ENCODE results near the gene GTF2E1.

Gene GTF2E1

DNA sequence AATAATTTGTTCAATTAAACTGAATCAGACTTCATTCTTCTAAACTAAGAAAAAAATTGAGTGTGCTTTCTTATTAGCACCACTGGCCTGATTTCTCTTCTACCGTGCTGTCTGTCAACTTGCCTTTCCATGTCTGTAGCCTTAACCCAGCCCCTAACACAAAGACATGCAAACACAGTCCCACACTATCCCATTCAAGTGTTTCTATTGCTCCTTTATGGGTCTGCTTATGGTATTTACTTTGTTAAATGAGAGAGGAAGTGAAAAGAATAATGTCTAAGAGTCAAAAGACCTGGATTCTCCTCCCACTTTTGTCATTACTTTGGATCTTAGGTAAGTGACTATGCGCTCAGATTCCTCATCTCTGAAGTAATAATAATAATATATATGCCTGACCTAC, 55.3 kb downstream of the GTF2E1 start:
- in situ Hi-C loops (cut with HindIII; ENCODE audit: low pct_ligation_motif_present, low sequenced_read_pairs) = no loop called here
- TF ChIP-seq, protein P1, sequence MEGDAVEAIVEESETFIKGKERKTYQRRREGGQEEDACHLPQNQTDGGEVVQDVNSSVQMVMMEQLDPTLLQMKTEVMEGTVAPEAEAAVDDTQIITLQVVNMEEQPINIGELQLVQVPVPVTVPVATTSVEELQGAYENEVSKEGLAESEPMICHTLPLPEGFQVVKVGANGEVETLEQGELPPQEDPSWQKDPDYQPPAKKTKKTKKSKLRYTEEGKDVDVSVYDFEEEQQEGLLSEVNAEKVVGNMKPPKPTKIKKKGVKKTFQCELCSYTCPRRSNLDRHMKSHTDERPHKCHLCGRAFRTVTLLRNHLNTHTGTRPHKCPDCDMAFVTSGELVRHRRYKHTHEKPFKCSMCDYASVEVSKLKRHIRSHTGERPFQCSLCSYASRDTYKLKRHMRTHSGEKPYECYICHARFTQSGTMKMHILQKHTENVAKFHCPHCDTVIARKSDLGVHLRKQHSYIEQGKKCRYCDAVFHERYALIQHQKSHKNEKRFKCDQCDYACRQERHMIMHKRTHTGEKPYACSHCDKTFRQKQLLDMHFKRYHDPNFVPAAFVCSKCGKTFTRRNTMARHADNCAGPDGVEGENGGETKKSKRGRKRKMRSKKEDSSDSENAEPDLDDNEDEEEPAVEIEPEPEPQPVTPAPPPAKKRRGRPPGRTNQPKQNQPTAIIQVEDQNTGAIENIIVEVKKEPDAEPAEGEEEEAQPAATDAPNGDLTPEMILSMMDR (IDR thresholded peaks at IDR 0.05; ENCODE audit: low read depth, low read length, missing control alignments) = no peak
- H3K27me3 ChIP-seq (replicated peaks) = no peaks in the 10 kb centered on the region
- no peak overlapping the region for H3K4me3 ChIP-seq (ENCODE audit: low read depth, low read length)
- H3K27ac ChIP-seq = no peak overlapping the region
- no peaks in the 10 kb centered on the region for H3K36me3 ChIP-seq (replicated peaks)
- DNase-seq = no peak

DNA sequence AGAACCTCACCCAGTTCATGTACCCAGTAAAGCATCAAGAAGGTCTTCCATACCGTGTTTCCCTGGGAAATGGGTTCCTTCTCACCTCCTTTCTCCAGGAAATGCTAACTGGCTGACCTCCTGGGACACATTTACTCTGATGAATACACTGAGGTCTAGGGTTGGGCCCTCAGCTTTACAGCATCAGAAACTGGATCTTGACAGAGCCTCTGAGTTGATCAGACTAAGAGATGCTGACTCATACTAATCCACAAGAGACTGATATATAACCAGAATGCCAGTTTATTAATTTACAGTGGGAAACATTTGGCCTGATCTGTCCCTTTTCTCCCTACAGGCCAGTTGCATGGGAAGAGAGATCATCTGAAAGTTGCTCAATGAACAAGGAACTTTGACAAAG, 55.8 kb downstream of the GTF2E1 start:
- DNase-seq = no peak
- no peaks in the 10 kb centered on the region for H3K27me3 ChIP-seq (replicated peaks)
- H3K27ac ChIP-seq = no peak overlapping the region
- TF ChIP-seq, protein P1 (IDR thresholded peaks at IDR 0.05; ENCODE audit: low read depth, low read length, missing control alignments) = no peak
- in situ Hi-C loops (cut with HindIII; ENCODE audit: low pct_ligation_motif_present, low sequenced_read_pairs) = no loop called here
- H3K36me3 ChIP-seq (replicated peaks) = no peaks in the 10 kb centered on the region
- H3K4me3 ChIP-seq (ENCODE audit: low read depth, low read length) = no peak overlapping the region

DNA sequence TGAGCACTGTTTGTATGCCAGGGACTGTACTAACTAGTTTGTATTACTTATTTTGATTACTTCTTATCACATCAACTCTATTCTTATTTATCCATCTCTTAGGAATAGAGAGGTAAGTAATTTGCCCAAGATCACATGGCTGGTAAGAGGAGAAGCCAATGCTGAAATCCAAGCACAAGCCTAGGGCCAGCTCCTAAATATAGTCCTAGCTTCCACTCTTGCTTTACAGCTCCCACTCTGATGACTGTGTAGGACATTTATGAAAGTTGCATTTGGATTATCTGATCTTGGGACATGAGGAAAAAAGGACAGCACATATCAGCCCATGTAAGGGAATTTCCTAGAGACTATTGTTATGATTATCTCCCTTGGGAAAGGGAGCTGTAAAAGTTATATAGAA, 58.1 kb downstream of the GTF2E1 start:
- no peak for DNase-seq
- in situ Hi-C loops (cut with HindIII; ENCODE audit: low pct_ligation_motif_present, low sequenced_read_pairs) = no loop called here
- Histone ChIP-seq H3K27ac (no peak overlapping the region), H3K36me3 (replicated peaks) (no peaks in the 10 kb centered on the region), H3K27me3 (replicated peaks) (no peaks in the 10 kb centered on the region), H3K4me3 (ENCODE audit: low read depth, low read length) (no peak overlapping the region)
- TF ChIP-seq, protein P1 (IDR thresholded peaks at IDR 0.05; ENCODE audit: low read depth, low read length, missing control alignments) = no peak

DNA sequence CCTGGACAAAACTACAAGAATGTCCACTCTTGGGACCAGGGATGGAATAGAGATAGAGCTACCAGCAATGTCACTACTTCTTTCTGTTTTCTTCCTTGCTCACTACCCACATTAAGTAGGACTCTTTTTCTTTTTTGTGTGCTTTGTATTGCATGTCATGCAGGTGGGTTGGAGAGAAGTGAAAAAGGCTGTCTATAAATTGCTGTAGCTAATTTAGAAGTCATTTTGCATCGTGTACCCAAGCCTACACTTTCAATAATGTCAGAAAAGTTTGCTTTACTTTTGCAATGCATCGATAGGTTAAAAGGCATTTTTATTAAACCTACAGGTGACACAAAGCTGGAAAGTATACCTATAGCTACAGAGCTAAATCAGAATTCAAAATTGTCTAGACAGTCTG, 58.9 kb downstream of the GTF2E1 start:
- Histone ChIP-seq H3K27ac (no peak overlapping the region), H3K4me3 (ENCODE audit: low read depth, low read length) (no peak overlapping the region), H3K36me3 (replicated peaks) (no peaks in the 10 kb centered on the region), H3K27me3 (replicated peaks) (no peaks in the 10 kb centered on the region)
- TF ChIP-seq, protein P1 (IDR thresholded peaks at IDR 0.05; ENCODE audit: low read depth, low read length, missing control alignments) = no peak
- DNase-seq = no peak
- in situ Hi-C loops (cut with HindIII; ENCODE audit: low pct_ligation_motif_present, low sequenced_read_pairs) = no loop called here

DNA sequence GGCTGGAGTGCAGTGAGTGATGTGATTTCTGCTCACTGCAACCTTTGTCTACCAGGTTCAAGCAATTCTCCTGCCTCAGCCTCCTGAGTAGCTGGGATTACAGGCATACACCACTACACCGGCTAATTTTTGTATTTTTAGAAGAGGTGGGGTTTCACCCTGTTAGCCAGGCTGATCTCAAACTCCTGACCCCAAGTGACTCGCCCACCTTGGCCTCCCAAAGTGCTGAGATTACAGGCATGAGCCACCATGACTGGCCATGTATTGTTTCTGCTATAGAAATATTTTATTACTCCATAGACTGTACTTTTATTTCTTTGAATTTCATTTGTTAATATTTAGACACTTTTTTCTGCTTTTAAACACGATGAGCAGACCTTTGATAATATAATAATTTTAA, 60.4 kb downstream of the GTF2E1 start:
- in situ Hi-C loops (cut with HindIII; ENCODE audit: low pct_ligation_motif_present, low sequenced_read_pairs) = no loop called here
- TF ChIP-seq, protein P1 (IDR thresholded peaks at IDR 0.05; ENCODE audit: low read depth, low read length, missing control alignments) = no peak
- no peaks in the 10 kb centered on the region for H3K27me3 ChIP-seq (replicated peaks)
- no peak overlapping the region for H3K27ac ChIP-seq
- DNase-seq = peak; percentile 43
- no peaks in the 10 kb centered on the region for H3K36me3 ChIP-seq (replicated peaks)
- H3K4me3 ChIP-seq (ENCODE audit: low read depth, low read length) = no peak overlapping the region

DNA sequence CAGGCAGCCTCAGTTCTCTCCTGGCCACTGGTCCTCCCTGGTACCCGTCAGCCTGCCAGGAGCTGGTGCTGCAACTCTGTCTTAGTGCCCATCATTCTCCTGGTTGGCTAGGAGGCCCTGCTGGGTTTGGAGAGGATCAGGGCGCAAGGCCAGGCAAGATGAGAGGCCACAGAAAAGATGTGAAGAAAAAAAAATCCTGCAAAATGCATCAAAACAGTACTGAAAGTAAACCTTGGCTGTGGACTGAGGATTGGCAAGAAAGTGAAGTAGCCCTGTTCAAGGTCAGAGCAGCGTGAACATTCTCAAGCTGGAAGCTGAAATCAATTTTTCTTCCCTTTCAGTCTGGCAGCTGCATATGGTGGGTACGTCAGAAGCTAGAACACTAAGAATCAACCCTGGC, 74.2 kb downstream of the GTF2E1 start:
- no peak for DNase-seq
- in situ Hi-C loops (cut with HindIII; ENCODE audit: low pct_ligation_motif_present, low sequenced_read_pairs) = no loop called here
- no peak overlapping the region for H3K4me3 ChIP-seq (ENCODE audit: low read depth, low read length)

More for the DNA sequence above, 74.2 kb downstream of the GTF2E1 start:
- no peak overlapping the region for H3K27ac ChIP-seq
- H3K36me3 ChIP-seq (replicated peaks) = no peaks in the 10 kb centered on the region
- TF ChIP-seq, protein P1 (IDR thresholded peaks at IDR 0.05; ENCODE audit: low read depth, low read length, missing control alignments) = no peak
- H3K27me3 ChIP-seq (replicated peaks) = no peaks in the 10 kb centered on the region
